Brain microvascular endothelial cell (primary cell): ENCODE measurements around the gene MYOM1.

Experiments used
- DNase-seq: peaks from one replicate; pipeline ENCODE4 v3.0.0-alpha.2; 2020
- H3K27ac ChIP-seq: fragments of 250-450 bp; sonication (Bioruptor Pico); 2 replicates; pipeline ENCODE4 v1.5.1; 2020; ENCODE audit warnings: mild to moderate bottlenecking, moderate library complexity
- H3K27me3 ChIP-seq: fragments of 250-450 bp; sonication (Bioruptor Pico); replicated peaks from 2 replicates; pipeline ENCODE4 v1.5.1; 2020; ENCODE audit warnings: mild to moderate bottlenecking
- H3K36me3 ChIP-seq: fragments of 250-450 bp; sonication (Bioruptor Pico); replicated peaks from 2 replicates; pipeline ENCODE4 v1.5.1; 2020; ENCODE audit warnings: mild to moderate bottlenecking
- H3K4me3 ChIP-seq: 2 replicates; pipeline ENCODE4 v1.5.1; 2011; ENCODE audit warnings: low read depth, mild to moderate bottlenecking, control low read depth, low read length, moderate library complexity
- in situ Hi-C: cut with HindIII; loops from 2 replicates; pipeline ENCODE4 v1.10.0; 2017; ENCODE audit warnings: low sequenced_read_pairs, low pct_ligation_motif_present
- TF ChIP-seq, protein P1 (sequence below): IDR thresholded peaks from 2 replicates; pipeline ENCODE4 v1.5.1; 2011; ENCODE audit warnings: low read depth, mild to moderate bottlenecking, moderate library complexity, low read length, control low read depth, inconsistent platforms; ENCODE audit errors: missing control alignments

The MYOM1 gene

DNA sequence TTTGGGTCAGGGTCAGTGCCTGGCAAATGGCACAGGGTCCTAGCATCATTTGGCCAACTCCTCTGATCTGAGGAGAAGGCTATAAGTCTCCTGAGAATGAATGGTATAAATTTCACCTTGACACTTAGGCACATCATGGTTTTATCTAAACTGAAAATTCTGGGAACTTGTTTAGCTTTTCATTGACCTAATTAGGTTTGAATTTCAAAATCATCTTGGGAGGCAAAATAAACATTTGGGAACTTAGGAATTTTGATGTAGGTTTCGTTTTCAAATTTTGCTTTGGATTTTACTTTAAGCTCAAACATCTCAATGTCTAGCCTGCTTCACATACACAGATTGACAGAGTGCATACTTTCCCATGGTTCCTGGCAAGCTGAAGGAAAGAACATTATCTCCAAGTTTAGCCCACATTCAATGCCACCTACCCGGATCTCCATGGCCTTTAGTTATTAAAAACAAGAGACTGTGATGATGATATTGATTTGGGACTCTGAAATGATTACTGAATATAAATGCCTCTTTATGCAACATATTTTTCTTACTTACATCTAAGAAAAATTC, 44.5 kb downstream of the MYOM1 start:
- TF ChIP-seq, protein P1, sequence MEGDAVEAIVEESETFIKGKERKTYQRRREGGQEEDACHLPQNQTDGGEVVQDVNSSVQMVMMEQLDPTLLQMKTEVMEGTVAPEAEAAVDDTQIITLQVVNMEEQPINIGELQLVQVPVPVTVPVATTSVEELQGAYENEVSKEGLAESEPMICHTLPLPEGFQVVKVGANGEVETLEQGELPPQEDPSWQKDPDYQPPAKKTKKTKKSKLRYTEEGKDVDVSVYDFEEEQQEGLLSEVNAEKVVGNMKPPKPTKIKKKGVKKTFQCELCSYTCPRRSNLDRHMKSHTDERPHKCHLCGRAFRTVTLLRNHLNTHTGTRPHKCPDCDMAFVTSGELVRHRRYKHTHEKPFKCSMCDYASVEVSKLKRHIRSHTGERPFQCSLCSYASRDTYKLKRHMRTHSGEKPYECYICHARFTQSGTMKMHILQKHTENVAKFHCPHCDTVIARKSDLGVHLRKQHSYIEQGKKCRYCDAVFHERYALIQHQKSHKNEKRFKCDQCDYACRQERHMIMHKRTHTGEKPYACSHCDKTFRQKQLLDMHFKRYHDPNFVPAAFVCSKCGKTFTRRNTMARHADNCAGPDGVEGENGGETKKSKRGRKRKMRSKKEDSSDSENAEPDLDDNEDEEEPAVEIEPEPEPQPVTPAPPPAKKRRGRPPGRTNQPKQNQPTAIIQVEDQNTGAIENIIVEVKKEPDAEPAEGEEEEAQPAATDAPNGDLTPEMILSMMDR = no peak
- no peak overlapping the region for H3K4me3 ChIP-seq
- H3K36me3 ChIP-seq = no peaks in the 10 kb centered on the region
- no peak overlapping the region for H3K27ac ChIP-seq
- H3K27me3 ChIP-seq = no peaks in the 10 kb centered on the region
- no peak for DNase-seq
- in situ Hi-C loops = no loop called here

DNA sequence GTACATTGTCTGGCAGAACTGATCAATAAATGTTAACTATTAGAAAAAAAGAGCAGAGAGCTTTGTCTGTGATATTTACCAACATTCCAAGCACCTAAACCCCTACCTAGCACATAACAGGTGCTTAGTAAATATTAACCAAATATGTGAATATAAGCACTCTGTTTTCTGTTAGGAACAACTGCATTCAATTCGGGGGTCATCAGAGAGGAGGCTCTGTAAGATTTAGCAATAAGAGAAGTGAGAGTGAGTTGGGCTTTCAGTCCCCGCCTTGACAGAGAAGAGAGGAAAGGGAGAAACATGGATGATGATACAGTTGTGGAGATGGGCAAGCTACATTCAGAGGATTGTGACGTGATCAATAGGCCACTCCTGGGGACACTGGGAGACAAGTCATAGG, 47.7 kb downstream of the MYOM1 start:
- TF ChIP-seq, protein P1 = no peak
- no peak for DNase-seq

DNA sequence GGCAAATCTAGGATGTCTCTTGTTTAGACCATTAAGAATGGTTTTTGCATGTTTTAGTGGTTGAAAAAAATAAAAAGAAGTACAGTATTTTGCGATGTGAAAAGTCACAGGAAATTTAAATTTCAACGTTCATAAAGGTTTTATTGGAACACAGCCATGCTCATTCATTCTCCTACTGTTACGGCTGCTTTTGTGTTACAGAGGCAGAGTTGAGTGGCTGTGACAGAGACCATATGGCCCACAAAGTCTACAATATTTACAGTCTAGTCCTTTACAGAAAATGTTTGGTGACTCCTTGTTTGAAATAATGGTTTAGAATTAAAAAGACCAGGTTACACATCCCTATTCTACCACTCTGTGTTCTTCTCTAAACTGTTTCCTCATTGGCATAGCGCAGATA, 48.1 kb downstream of the MYOM1 start:
- no peak overlapping the region for H3K4me3 ChIP-seq

More for the DNA sequence above, 47.7 kb downstream of the MYOM1 start:
- Histone ChIP-seq H3K36me3 (no peaks in the 10 kb centered on the region), H3K27me3 (no peaks in the 10 kb centered on the region), H3K27ac (no peak overlapping the region), H3K4me3 (no peak overlapping the region)
- in situ Hi-C loops = no loop called here

DNA sequence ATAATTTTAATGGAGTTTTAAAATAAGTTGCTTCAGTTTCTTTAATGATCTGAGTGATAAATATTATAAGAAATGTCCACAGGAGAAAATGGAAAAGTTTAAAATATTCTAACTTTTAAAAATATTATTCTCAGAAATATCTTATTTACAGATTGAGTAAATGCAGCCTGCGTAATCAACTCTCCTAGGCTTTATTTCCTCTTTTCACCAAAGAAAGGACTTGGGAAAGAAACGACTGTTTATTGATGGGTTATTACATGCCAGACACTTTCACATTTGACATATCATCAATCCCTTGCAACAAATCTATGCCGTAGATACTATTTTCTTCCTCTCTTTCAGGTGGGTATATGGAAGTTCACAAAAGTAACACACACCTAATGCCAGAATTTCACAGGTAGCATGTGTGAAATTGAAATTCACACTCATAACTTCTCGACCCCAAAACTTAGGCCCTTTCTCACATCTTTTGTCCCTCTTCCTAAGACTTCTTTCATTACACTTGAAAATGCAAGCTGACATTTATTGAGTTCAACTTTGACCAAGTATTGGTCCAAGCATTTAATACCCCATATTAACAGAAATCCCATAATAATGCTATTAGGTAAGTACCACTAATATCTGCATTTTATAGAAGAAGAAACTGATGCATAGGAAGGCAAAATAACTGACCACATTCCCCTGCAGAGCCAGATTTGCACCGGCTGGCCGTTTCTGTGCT, 49.2 kb downstream of the MYOM1 start:
- no peak for DNase-seq
- TF ChIP-seq, protein P1 = no peak
- in situ Hi-C loops = no loop called here
- no peaks in the 10 kb centered on the region for H3K27me3 ChIP-seq
- H3K36me3 ChIP-seq = no peaks in the 10 kb centered on the region
- no peak overlapping the region for H3K27ac ChIP-seq
- H3K4me3 ChIP-seq = no peak overlapping the region

More for the DNA sequence above, 48.1 kb downstream of the MYOM1 start:
- H3K27me3 ChIP-seq = no peaks in the 10 kb centered on the region
- H3K36me3 ChIP-seq = no peaks in the 10 kb centered on the region
- no peak overlapping the region for H3K27ac ChIP-seq
- in situ Hi-C loops = no loop called here
- TF ChIP-seq, protein P1 = no peak
- DNase-seq = no peak

DNA sequence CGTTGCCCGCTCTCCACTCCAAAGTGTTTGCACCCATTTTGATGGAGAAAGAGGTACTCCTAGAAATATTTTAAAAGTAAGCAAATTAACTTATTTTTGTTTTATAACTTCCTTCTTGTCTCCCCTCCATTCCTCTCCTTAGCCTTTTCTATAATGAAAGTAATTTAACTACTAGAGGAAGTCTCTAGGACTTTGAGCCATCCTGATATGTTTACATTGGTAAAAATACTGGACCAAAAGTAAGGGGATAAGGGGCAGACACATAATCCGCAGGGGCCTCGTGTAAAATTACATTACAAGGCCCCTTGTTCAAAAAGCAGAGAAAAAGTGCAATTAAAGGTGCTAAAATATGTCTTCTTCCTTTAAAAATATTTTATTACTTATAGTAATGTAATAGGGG, 55.4 kb downstream of the MYOM1 start:
- Histone ChIP-seq H3K27me3 (no peaks in the 10 kb centered on the region), H3K4me3 (no peak overlapping the region), H3K27ac (no peak overlapping the region), H3K36me3 (no peaks in the 10 kb centered on the region)
- in situ Hi-C loops = no loop called here
- no peak for DNase-seq
- TF ChIP-seq, protein P1 = no peak
